ENCODE results near the gene NT5DC1. TPM values are rescaled to one million over a fixed set of nuclear protein-coding genes. Genes with fewer than 3 reads are reported as not detected.

Gene NT5DC1
- total RNA-seq, 4 donors from 2014 or later, result 7.0 to 15.4 (median 12.0) TPM

DNA sequence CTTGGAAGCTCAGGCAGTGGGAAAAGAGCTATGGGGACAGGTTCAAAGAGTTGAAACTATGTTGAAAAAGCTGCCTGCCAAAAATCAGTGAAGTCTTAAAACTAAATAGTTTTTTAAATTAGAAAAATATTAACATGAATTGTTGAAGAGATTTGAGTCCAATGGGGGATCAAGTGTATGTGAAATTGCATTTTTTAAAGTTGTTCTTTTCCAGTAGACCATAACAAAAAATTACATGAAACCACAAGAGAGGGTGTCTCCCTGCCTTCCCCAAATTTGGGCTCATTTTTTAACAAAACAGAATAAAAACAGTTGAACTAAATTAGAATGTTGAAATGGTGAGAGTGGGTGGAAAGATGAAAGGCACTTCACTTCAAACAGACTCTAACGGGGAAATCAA is 56.7 kb downstream of the NT5DC1 start:
- ATAC-seq, result no peak

DNA sequence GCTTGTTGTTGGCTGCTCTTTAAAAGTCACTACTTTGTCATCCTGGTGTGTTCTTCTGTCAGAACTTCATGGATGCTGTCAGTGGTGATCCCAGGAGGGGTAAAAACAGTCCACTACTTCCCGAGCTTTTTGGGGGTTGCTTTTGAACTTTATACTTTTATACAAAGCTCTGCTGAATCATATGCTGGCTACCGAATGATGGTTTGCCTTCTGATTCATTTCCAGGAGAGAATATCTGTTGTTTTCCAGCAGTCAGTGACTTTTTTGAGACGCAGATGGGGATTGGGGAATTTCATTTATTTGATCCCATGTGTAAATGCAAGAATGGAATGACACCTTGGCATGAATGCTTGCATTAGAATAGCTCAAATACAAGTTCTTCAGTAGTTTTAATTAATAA is 58.0 kb downstream of the NT5DC1 start:
- TF ChIP-seq, protein P1, sequence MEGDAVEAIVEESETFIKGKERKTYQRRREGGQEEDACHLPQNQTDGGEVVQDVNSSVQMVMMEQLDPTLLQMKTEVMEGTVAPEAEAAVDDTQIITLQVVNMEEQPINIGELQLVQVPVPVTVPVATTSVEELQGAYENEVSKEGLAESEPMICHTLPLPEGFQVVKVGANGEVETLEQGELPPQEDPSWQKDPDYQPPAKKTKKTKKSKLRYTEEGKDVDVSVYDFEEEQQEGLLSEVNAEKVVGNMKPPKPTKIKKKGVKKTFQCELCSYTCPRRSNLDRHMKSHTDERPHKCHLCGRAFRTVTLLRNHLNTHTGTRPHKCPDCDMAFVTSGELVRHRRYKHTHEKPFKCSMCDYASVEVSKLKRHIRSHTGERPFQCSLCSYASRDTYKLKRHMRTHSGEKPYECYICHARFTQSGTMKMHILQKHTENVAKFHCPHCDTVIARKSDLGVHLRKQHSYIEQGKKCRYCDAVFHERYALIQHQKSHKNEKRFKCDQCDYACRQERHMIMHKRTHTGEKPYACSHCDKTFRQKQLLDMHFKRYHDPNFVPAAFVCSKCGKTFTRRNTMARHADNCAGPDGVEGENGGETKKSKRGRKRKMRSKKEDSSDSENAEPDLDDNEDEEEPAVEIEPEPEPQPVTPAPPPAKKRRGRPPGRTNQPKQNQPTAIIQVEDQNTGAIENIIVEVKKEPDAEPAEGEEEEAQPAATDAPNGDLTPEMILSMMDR (IDR thresholded peaks at IDR 0.05 in 4 of 5, conservative IDR thresholded peaks at IDR 0.05 in 1 of 5), result no peak
- no peak for TF ChIP-seq POLR2A (IDR thresholded peaks at IDR 0.05)
- Histone ChIP-seq H3K27ac (no peak overlapping the region), H3K4me1 (no peaks in the 10 kb centered on the region), H3K9me3 (no peaks in the 10 kb centered on the region), H3K4me3 (no peak overlapping the region), H3K27me3 (no peaks in the 10 kb centered on the region), H3K36me3 (no peaks in the 10 kb centered on the region)
- DNase-seq (no peak), ATAC-seq (no peak)
- intact Hi-C loops (cut with DNase I; ENCODE audit: low total_unique reads) (no loop called here), in situ Hi-C loops (cut with MboI; ENCODE audit: low sequenced_read_pairs in 4 of 4) (no loop called here)

More for the DNA sequence above, 56.7 kb downstream of the NT5DC1 start:
- Histone ChIP-seq H3K36me3 (no peaks in the 10 kb centered on the region), H3K27me3 (no peaks in the 10 kb centered on the region), H3K4me3 (no peak overlapping the region), H3K4me1 (peaks cover 0 to 4% of the 10 kb centered on the region in 2 donors), H3K27ac (no peak overlapping the region), H3K9me3 (no peaks in the 10 kb centered on the region)
- TF ChIP-seq, protein P1 (IDR thresholded peaks at IDR 0.05 in 4 of 5, conservative IDR thresholded peaks at IDR 0.05 in 1 of 5), result no peak
- TF ChIP-seq POLR2A (IDR thresholded peaks at IDR 0.05), result no peak
- no peak for DNase-seq
- in situ Hi-C loops (cut with MboI; ENCODE audit: low sequenced_read_pairs in 4 of 4) (no loop called here), intact Hi-C loops (cut with DNase I; ENCODE audit: low total_unique reads) (no loop called here)

DNA sequence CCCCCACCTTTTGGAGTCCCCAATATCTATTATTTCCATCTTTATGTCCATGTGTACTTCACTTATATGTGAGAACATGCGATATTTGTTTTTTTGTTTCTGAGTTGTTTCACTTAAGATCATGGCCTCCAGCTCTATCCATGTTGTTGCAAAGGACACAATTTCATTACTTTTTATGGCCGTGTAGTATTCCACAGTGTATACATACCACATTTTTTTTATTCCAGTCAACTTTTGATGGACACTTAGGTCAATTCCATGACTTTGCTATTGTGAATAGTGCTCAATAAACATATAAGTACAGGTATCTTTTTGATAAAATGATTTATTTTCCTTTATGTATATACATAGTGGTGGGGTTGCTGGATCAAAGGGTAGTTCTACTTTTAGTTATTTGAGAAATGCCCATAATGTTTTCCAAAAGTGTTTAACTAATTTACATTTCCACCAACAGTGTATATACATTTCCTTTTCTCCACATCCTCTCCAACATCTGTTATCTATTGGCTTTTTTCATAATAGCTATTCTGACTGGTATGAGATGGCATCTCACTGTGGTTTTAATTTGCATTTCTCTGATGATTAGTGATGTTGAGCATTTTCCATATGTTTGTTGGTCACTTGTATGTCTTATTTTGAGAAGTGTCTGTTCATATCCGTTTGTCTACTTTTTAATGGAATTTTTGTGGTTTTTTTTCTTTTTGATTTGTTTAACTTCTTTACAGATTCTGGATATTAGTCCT is 59.3 kb downstream of the NT5DC1 start:
- Histone ChIP-seq H3K27ac (no peak overlapping the region), H3K27me3 (no peaks in the 10 kb centered on the region), H3K4me1 (no peaks in the 10 kb centered on the region), H3K9me3 (no peaks in the 10 kb centered on the region), H3K36me3 (no peaks in the 10 kb centered on the region), H3K4me3 (no peak overlapping the region)
- TF ChIP-seq, protein P1 (IDR thresholded peaks at IDR 0.05 in 4 of 5, conservative IDR thresholded peaks at IDR 0.05 in 1 of 5), result no peak
- ATAC-seq (no peak), DNase-seq (no peak)
- intact Hi-C loops (cut with DNase I; ENCODE audit: low total_unique reads), result no loop called here
- in situ Hi-C loops (cut with MboI; ENCODE audit: low sequenced_read_pairs in 4 of 4), result no loop called here

DNA sequence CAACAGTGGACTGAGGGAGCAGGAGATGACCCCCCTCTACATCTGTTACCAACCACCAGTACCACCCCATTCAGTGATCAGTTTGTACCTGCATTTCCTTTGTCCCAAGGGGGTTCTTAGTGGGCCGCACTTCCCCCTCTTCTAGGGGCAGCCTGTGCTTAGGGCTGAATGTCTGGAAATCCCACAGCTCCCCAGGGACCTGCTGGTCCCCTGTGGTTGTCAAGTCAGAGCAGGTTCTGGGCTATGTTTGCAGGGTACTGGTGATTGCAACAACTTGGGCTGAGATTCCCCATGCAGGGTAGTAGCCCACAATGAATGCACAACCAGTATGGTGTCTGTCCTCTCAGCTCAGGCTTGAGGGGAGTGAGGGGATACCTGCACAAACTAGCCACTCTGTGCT is 64.9 kb downstream of the NT5DC1 start:
- ATAC-seq (no peak), DNase-seq (no peak)
- Histone ChIP-seq H3K4me3 (no peak overlapping the region), H3K4me1 (peaks cover 0 to 3% of the 10 kb centered on the region in 2 donors), H3K27me3 (no peaks in the 10 kb centered on the region), H3K27ac (no peak overlapping the region), H3K36me3 (no peaks in the 10 kb centered on the region), H3K9me3 (no peaks in the 10 kb centered on the region)
- intact Hi-C loops (cut with DNase I; ENCODE audit: low total_unique reads), result no loop called here
- TF ChIP-seq, protein P1 (IDR thresholded peaks at IDR 0.05 in 4 of 5, conservative IDR thresholded peaks at IDR 0.05 in 1 of 5), result no peak
- no peak for TF ChIP-seq POLR2A (IDR thresholded peaks at IDR 0.05)
- in situ Hi-C loops (cut with MboI; ENCODE audit: low sequenced_read_pairs in 4 of 4), result no loop called here

DNA sequence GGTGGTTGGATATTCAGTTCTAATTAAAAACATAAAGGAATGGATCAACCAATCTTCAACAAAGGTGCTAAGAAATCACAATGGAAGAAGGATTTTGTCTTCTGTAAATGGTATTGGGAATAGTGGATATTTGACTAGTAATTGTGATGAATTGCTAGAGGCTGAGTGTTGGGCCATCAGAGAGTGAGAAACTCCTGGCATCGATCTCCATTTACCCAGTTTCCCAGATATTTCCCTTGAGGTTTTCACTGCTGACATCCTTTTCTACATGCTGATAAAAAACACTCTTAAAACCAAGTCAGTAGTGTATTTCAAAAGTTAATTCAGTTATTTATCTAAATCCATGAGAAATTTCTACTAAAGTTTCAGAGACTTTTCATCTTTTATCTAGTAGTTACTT is 65.7 kb downstream of the NT5DC1 start:
- in situ Hi-C loops (cut with MboI; ENCODE audit: low sequenced_read_pairs in 4 of 4), result no loop called here
- DNase-seq (no peak), ATAC-seq (no peak)
- intact Hi-C loops (cut with DNase I; ENCODE audit: low total_unique reads), result no loop called here
- Histone ChIP-seq H3K4me1 (peaks cover 0 to 3% of the 10 kb centered on the region in 2 donors), H3K27ac (no peak overlapping the region), H3K36me3 (no peaks in the 10 kb centered on the region), H3K9me3 (no peaks in the 10 kb centered on the region), H3K27me3 (no peaks in the 10 kb centered on the region), H3K4me3 (no peak overlapping the region)
- TF ChIP-seq POLR2A (IDR thresholded peaks at IDR 0.05), result no peak
- TF ChIP-seq, protein P1 (IDR thresholded peaks at IDR 0.05 in 4 of 5, conservative IDR thresholded peaks at IDR 0.05 in 1 of 5), result no peak
